Liver (tissue), 9 donors: ENCODE measurements around the gene DLL1. TPM values are rescaled to one million over a fixed set of nuclear protein-coding genes. Genes with fewer than 3 reads are reported as not detected.
A peak's percentile ranks its signal among the peaks of the same experiment; 100 is the strongest.

ENCODE experiments used
- DNase-seq: peaks from one replicate; pipeline ENCODE4 v3.0.0-alpha.2; 2017; ENCODE audit warnings: low spot score
- H3K27ac ChIP-seq, 2 donors: one replicate each; pipeline ENCODE4 v1.7.0; 2013; ENCODE audit warnings: inconsistent platforms in 2 of 2, low read length in 2 of 2, control low read depth in 1 of 2, low read depth in 1 of 2, mild to moderate bottlenecking in 1 of 2
- H3K27me3 ChIP-seq, 4 donors: one replicate each; pipeline versions ENCODE4 v1.6.1 to v1.7.0; 2013; ENCODE audit warnings: low read length in 3 of 4, inconsistent platforms in 1 of 4, mild to moderate bottlenecking in 1 of 4, moderate library complexity in 1 of 4; ENCODE audit not compliant: control insufficient read depth in 4 of 4, insufficient read depth in 4 of 4
- H3K36me3 ChIP-seq, 4 donors: one replicate each; pipeline versions ENCODE4 v1.6.1 to v1.7.0; 2013; ENCODE audit warnings: low read length in 3 of 4, mild to moderate bottlenecking in 3 of 4, low read depth in 1 of 4, moderate library complexity in 1 of 4; ENCODE audit not compliant: control insufficient read depth in 4 of 4, insufficient read depth in 3 of 4
- H3K4me1 ChIP-seq, 4 donors: one replicate each; pipeline versions ENCODE4 v1.6.1 to v1.7.0; 2013; ENCODE audit warnings: low read length in 3 of 4, mild to moderate bottlenecking in 3 of 4, moderate library complexity in 1 of 4; ENCODE audit not compliant: control insufficient read depth in 4 of 4, insufficient read depth in 4 of 4
- H3K4me3 ChIP-seq, 3 donors: one replicate each; pipeline versions ENCODE4 v1.6.1 to v1.7.0; 2013; ENCODE audit warnings: low read length in 3 of 3, control low read depth in 1 of 3, low read depth in 1 of 3, mild to moderate bottlenecking in 1 of 3
- H3K9ac ChIP-seq, 2 donors: one replicate each; pipeline ENCODE4 v1.7.0; 2013; ENCODE audit warnings: low read length in 2 of 2, mild to moderate bottlenecking in 2 of 2, moderate library complexity in 2 of 2, control low read depth in 1 of 2, low read depth in 1 of 2
- H3K9me3 ChIP-seq, 4 donors: one replicate each; pipeline versions ENCODE4 v1.6.1 to v1.7.0; 2013; ENCODE audit warnings: low read length in 3 of 4; ENCODE audit not compliant: control insufficient read depth in 4 of 4
- EGR1 ChIP-seq, 2 donors: IDR thresholded peaks; 2 replicates each; pipeline ENCODE4 v1.6.1; 2016 to 2018; ENCODE audit warnings: antibody characterized with exemption in 2 of 2, low read depth in 2 of 2
- FOXA1 ChIP-seq: IDR thresholded peaks from 2 replicates; pipeline ENCODE4 v1.6.1; 2016; ENCODE audit warnings: antibody characterized with exemption
- GABPA ChIP-seq, 2 donors: IDR thresholded peaks in 1 of 2; conservative IDR thresholded peaks in 1 of 2; 2 replicates each; pipeline ENCODE4 v1.6.1; 2016; ENCODE audit warnings: antibody characterized with exemption in 2 of 2, mild to moderate bottlenecking in 1 of 2, moderate library complexity in 1 of 2
- HNF4A ChIP-seq, 2 donors: conservative IDR thresholded peaks; 2 replicates each; pipeline ENCODE4 v1.6.1; 2016; ENCODE audit warnings: antibody characterized with exemption in 2 of 2, mild to moderate bottlenecking in 2 of 2
- HNF4G ChIP-seq: IDR thresholded peaks from 2 replicates; pipeline ENCODE4 v1.6.1; 2016; ENCODE audit warnings: antibody characterized with exemption
- JUND ChIP-seq, 2 donors: IDR thresholded peaks; 2 replicates each; pipeline ENCODE4 v1.6.1; 2016; ENCODE audit warnings: antibody characterized with exemption in 2 of 2
- NR2F2 ChIP-seq: IDR thresholded peaks from 2 replicates; pipeline ENCODE4 v1.6.1; 2016; ENCODE audit warnings: antibody characterized with exemption
- RAD21 ChIP-seq, 2 donors: IDR thresholded peaks; 2 replicates each; pipeline ENCODE4 v1.6.1; 2016; ENCODE audit warnings: antibody characterized with exemption in 2 of 2, mild to moderate bottlenecking in 2 of 2
- RXRA ChIP-seq, 2 donors: IDR thresholded peaks; 2 replicates each; pipeline ENCODE4 v1.6.1; 2017 to 2018; ENCODE audit warnings: antibody characterized with exemption in 2 of 2, mild to moderate bottlenecking in 1 of 2
- SP1 ChIP-seq: IDR thresholded peaks from 2 replicates; pipeline ENCODE4 v1.6.1; 2018; ENCODE audit warnings: antibody characterized with exemption, mild to moderate bottlenecking
- TAF1 ChIP-seq: conservative IDR thresholded peaks from 2 replicates; pipeline ENCODE4 v1.6.1; 2016; ENCODE audit warnings: antibody characterized with exemption, mild to moderate bottlenecking
- YY1 ChIP-seq: IDR thresholded peaks from 2 replicates; pipeline ENCODE4 v1.6.1; 2016; ENCODE audit warnings: antibody characterized with exemption, mild to moderate bottlenecking
- WGBS: extraction: QIAGEN DNeasy Blood & Tissue Kit; methylation state at CpG from one replicate; pipeline ENCODE4 v1.1.7; 2013; 5-methylcytosine and 5-hydroxymethylcytosine counted together
- polyA plus RNA-seq, 2 donors: library from polyadenylated mRNA; stranded (reverse) in 1 of 2; unstranded in 1 of 2; fragments of 200-250 nt in 1 of 2; fragments of >200 nt in 1 of 2; fragmentation: Nextera tagmentation in 1 of 2; extraction: Ambion mirVana in 1 of 2; gene quantifications; one replicate each; pipeline versions ENCODE4 v1.2.1 to v1.2.3, GENCODE V29; 2013 to 2015
- total RNA-seq, 2 donors: library from RNA; depleted of rRNA; stranded (reverse); fragments of >200 nt; gene quantifications; one replicate each; pipeline ENCODE4 v1.2.3, GENCODE V29; 2014
- TF ChIP-seq, protein P1 (sequence below): IDR thresholded peaks from 2 replicates; pipeline ENCODE4 v1.6.1; 2016; ENCODE audit warnings: antibody characterized with exemption
- TF ChIP-seq, protein P2 (sequence below): IDR thresholded peaks from 2 replicates; pipeline ENCODE4 v1.6.1; 2016; ENCODE audit warnings: antibody characterized with exemption
- TF ChIP-seq, protein P3 (sequence below): IDR thresholded peaks from 2 replicates; pipeline ENCODE4 v1.6.1; 2016; ENCODE audit warnings: antibody characterized with exemption
- TF ChIP-seq, protein P4 (sequence below): fragments of 150-350 bp; IDR thresholded peaks from 2 replicates; pipeline ENCODE4 v1.5.1; 2017; ENCODE audit warnings: improper control_type of control experiment, low read depth, low read length; ENCODE audit not compliant: missing input control
- donor health status: healthy.
- donor health status: healthy.
- donor health status: healthy.
- donor health status: healthy.
- donor health status: healthy.

The DLL1 gene
- total and polyA plus RNA-seq, 4 donors = 1.0 to 2.3 (median 1.7) TPM

DNA sequence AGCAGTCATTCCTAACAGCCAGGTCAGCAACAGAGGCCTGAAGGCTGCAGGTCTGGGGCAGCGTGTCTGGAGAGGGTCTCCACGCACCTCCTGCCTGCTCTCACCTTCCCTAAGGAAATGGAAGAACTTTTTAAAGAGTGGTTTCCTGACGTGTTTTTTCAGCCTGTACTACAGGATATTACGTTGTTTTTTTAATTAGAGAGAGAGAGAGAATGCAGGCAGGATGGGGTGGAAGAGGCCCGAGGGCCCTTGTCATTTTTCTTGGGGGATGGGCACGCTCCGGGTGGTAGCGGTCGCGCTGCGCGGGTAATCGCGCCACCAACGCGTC, 2.1 kb downstream of the DLL1 start:
- Histone ChIP-seq H3K4me1 (peaks cover 10 to 57% (median 25%) of the 10 kb centered on the region in 4 donors), H3K27ac (peak overlapping the region in 1 of 2 donors; percentile 5), H3K4me3 (peak overlapping the region in 2 of 3 donors; percentile 6 to 69), H3K9ac (no peak overlapping the region), H3K36me3 (peaks cover 0 to 2% (median 0%) of the 10 kb centered on the region in 4 donors), H3K27me3 (peaks cover 0 to 13% (median 5%) of the 10 kb centered on the region in 4 donors), H3K9me3 (no peaks in the 10 kb centered on the region)
- TF ChIP-seq FOXA1 (no peak), EGR1 (IDR thresholded peaks at IDR 0.05; ENCODE audit: low read depth in 2 of 2) (no peak)
- DNase-seq = no peak
- 9% methylated on average over 16 of the region's 16 CpGs for WGBS

DNA sequence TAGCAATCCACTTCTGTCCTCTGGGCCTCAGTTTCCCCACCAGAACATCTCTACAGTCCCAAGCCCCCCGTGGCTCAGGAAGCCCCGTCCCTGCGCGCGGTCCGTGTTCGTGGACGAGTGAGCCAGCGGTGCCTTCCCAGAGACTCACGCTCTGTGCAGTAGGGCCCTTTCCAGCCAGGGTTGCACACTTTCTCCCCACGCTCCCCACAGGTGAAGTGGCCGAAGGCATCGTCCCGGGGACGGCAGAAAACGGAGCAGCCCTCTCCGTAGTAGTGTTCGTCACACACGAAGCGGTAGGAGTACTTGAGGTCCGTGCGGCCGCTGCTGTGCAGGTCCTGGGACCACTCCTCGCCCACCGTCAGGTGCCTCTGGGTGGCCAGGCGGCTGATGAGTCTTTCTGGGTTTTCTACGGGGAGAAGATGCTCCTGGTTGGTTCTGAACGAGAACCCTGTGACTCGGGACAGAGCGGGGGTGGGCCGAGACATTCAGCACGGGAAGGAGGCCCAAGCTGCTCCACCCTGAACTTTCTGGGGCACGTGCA, 2.7 kb downstream of the DLL1 start:
- no peak for DNase-seq

DNA sequence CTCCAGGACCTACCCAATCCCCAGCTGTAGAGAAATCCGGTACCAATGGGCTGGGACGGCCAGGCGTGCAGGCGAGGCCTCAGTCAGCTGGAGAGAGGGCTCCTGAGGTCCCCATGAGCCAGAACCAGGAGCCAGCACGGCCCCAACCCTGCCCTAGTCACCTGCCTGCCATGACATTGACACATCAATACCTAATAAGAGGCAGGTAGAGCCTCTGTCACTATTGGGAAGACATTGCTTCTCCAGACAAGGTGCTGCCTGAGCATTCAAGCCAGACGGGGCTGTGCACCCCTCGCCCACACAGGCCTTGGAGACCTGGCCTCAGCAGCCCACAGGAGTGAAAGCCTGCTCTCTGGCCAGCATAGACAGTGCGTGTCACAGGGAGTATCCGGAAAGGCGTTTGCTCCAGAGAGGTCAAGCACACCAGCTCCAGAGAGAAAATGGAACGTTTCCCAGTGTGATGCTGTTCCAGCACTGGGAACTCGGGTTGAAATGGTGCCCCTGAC, 3.5 kb downstream of the DLL1 start:
- Histone ChIP-seq H3K4me1 (peaks cover 10 to 48% (median 23%) of the 10 kb centered on the region in 4 donors), H3K27ac (peak overlapping the region in 1 of 2 donors; percentile 26), H3K9ac (no peak overlapping the region), H3K9me3 (no peaks in the 10 kb centered on the region), H3K4me3 (no peak overlapping the region), H3K27me3 (peaks cover 0 to 12% (median 3%) of the 10 kb centered on the region in 4 donors), H3K36me3 (peaks cover 0 to 2% (median 0%) of the 10 kb centered on the region in 4 donors)
- DNase-seq = no peak
- WGBS = 53% methylated on average over 12 of the region's 12 CpGs
- no peak for TF ChIP-seq HNF4G
- TF ChIP-seq, protein P1, sequence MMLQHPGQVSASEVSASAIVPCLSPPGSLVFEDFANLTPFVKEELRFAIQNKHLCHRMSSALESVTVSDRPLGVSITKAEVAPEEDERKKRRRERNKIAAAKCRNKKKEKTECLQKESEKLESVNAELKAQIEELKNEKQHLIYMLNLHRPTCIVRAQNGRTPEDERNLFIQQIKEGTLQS = no peak
- no peak for TF ChIP-seq TAF1
- TF ChIP-seq, protein P2, sequence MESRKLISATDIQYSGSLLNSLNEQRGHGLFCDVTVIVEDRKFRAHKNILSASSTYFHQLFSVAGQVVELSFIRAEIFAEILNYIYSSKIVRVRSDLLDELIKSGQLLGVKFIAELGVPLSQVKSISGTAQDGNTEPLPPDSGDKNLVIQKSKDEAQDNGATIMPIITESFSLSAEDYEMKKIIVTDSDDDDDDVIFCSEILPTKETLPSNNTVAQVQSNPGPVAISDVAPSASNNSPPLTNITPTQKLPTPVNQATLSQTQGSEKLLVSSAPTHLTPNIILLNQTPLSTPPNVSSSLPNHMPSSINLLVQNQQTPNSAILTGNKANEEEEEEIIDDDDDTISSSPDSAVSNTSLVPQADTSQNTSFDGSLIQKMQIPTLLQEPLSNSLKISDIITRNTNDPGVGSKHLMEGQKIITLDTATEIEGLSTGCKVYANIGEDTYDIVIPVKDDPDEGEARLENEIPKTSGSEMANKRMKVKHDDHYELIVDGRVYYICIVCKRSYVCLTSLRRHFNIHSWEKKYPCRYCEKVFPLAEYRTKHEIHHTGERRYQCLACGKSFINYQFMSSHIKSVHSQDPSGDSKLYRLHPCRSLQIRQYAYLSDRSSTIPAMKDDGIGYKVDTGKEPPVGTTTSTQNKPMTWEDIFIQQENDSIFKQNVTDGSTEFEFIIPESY = no peak
- no peak for TF ChIP-seq YY1
- peak; percentile 85 for TF ChIP-seq NR2F2
- TF ChIP-seq, protein P3, sequence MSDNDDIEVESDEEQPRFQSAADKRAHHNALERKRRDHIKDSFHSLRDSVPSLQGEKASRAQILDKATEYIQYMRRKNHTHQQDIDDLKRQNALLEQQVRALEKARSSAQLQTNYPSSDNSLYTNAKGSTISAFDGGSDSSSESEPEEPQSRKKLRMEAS = no peak
- TF ChIP-seq, protein P4, sequence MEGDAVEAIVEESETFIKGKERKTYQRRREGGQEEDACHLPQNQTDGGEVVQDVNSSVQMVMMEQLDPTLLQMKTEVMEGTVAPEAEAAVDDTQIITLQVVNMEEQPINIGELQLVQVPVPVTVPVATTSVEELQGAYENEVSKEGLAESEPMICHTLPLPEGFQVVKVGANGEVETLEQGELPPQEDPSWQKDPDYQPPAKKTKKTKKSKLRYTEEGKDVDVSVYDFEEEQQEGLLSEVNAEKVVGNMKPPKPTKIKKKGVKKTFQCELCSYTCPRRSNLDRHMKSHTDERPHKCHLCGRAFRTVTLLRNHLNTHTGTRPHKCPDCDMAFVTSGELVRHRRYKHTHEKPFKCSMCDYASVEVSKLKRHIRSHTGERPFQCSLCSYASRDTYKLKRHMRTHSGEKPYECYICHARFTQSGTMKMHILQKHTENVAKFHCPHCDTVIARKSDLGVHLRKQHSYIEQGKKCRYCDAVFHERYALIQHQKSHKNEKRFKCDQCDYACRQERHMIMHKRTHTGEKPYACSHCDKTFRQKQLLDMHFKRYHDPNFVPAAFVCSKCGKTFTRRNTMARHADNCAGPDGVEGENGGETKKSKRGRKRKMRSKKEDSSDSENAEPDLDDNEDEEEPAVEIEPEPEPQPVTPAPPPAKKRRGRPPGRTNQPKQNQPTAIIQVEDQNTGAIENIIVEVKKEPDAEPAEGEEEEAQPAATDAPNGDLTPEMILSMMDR = no peak
- no peak for TF ChIP-seq HNF4A (conservative IDR thresholded peaks at IDR 0.05)
- peak; percentile 14 for TF ChIP-seq SP1
- TF ChIP-seq RAD21 (IDR thresholded peaks at IDR 0.05) = peak in 1 of 2 donors; percentile 28
- TF ChIP-seq GABPA (IDR thresholded peaks at IDR 0.05 in 1 of 2, conservative IDR thresholded peaks at IDR 0.05 in 1 of 2) = no peak
- TF ChIP-seq JUND (IDR thresholded peaks at IDR 0.05) = no peak
- TF ChIP-seq RXRA (IDR thresholded peaks at IDR 0.05) = peak in 1 of 2 donors; percentile 29
- TF ChIP-seq EGR1 (IDR thresholded peaks at IDR 0.05; ENCODE audit: low read depth in 2 of 2) = no peak

More for the DNA sequence above, 2.7 kb downstream of the DLL1 start:
- H3K27me3 ChIP-seq = peaks cover 0 to 13% (median 3%) of the 10 kb centered on the region in 4 donors
- H3K27ac ChIP-seq = peak overlapping the region in 1 of 2 donors; percentile 26
- H3K36me3 ChIP-seq = peaks cover 0 to 2% (median 0%) of the 10 kb centered on the region in 4 donors
- TF ChIP-seq, protein P3 = no peak
- TF ChIP-seq TAF1 (no peak), NR2F2 (no peak), GABPA (IDR thresholded peaks at IDR 0.05 in 1 of 2, conservative IDR thresholded peaks at IDR 0.05 in 1 of 2) (no peak), SP1 (no peak), HNF4G (no peak), RXRA (IDR thresholded peaks at IDR 0.05) (no peak), FOXA1 (no peak), JUND (IDR thresholded peaks at IDR 0.05) (no peak)
- TF ChIP-seq, protein P4 = no peak
- H3K4me1 ChIP-seq = peaks cover 10 to 55% (median 25%) of the 10 kb centered on the region in 4 donors
- no peak overlapping the region for H3K4me3 ChIP-seq
- 63% methylated on average over 33 of the region's 33 CpGs for WGBS
- no peak overlapping the region for H3K9ac ChIP-seq
- no peaks in the 10 kb centered on the region for H3K9me3 ChIP-seq
